C4-2B (cell line): ENCODE measurements around the gene GATA2.

Experiments used
- ZFX ChIP-seq: fragments of 450-650 bp; IDR thresholded peaks from 2 replicates; pipeline ENCODE4 v1.6.1; 2017
- TF ChIP-seq, protein P1 (sequence below): fragments of 450-650 bp; conservative IDR thresholded peaks from 2 replicates; pipeline ENCODE4 v1.5.1; 2017; ENCODE audit warnings: mild to moderate bottlenecking

DNA sequence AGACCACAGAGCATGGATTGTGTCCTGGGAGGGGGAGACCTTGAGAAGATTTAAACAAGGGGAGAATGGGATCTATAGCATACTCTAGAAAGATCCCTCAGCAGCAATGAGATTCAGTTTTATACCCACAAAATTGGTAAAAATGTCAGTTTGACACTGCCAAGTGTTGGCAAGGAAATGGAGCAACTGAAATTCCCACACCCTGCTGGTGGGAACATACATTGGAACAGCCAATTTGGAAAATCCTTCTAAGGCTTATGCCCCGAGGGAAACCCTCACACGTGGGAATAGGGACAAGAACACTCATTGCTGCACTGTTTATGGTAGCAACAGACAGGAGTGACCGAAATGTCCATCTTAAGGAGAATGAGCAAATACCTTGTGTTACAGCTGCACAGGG lies 21.3 kb downstream of the GATA2 start:
- TF ChIP-seq, protein P1, sequence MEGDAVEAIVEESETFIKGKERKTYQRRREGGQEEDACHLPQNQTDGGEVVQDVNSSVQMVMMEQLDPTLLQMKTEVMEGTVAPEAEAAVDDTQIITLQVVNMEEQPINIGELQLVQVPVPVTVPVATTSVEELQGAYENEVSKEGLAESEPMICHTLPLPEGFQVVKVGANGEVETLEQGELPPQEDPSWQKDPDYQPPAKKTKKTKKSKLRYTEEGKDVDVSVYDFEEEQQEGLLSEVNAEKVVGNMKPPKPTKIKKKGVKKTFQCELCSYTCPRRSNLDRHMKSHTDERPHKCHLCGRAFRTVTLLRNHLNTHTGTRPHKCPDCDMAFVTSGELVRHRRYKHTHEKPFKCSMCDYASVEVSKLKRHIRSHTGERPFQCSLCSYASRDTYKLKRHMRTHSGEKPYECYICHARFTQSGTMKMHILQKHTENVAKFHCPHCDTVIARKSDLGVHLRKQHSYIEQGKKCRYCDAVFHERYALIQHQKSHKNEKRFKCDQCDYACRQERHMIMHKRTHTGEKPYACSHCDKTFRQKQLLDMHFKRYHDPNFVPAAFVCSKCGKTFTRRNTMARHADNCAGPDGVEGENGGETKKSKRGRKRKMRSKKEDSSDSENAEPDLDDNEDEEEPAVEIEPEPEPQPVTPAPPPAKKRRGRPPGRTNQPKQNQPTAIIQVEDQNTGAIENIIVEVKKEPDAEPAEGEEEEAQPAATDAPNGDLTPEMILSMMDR: no peak
- TF ChIP-seq ZFX: no peak
